Chondrocyte (in vitro differentiated cells): ENCODE results near the gene ALDH9A1. TPM values are rescaled to one million over a fixed set of nuclear protein-coding genes. Genes with fewer than 3 reads are reported as not detected.

Experiments
- DNase-seq: peaks from one replicate; pipeline ENCODE4 v3.0.0; 2021; ENCODE audit warnings: mixed read lengths, low spot score
- H3K27ac Mint-ChIP-seq: one replicate; pipeline ENCODE4 v1.8.0; 2021; ENCODE audit warnings: mild to moderate bottlenecking, moderate library complexity, mixed read lengths; ENCODE audit not compliant: unreplicated experiment
- H3K27me3 Mint-ChIP-seq: 2 replicates; pipeline ENCODE4 v1.8.0; 2021; ENCODE audit warnings: low read depth, mixed read lengths
- H3K36me3 Mint-ChIP-seq: 2 replicates; pipeline ENCODE4 v1.8.0; 2021; ENCODE audit warnings: low read depth, mixed read lengths
- H3K4me1 Mint-ChIP-seq: 2 replicates; pipeline ENCODE4 v1.8.0; 2021; ENCODE audit warnings: low read depth, mild to moderate bottlenecking, mixed read lengths
- H3K4me3 Mint-ChIP-seq: one replicate; pipeline ENCODE4 v1.8.0; 2021; ENCODE audit warnings: mild to moderate bottlenecking, moderate library complexity, mixed read lengths; ENCODE audit not compliant: unreplicated experiment
- H3K9me3 Mint-ChIP-seq: 2 replicates; pipeline ENCODE4 v1.8.0; 2021; ENCODE audit warnings: low read depth, mixed read lengths
- total RNA-seq: library from RNA; stranded (reverse); gene quantifications from 3 replicates; pipeline ENCODE4 v1.2.1, GENCODE V29; 2021
- TF ChIP-seq, protein P1 (sequence below): fragments of 200-600 bp; sonication (generic); IDR thresholded peaks from 2 replicates; pipeline ENCODE4 v1.5.0; 2021; ENCODE audit warnings: antibody characterized with exemption, mild to moderate bottlenecking, moderate library complexity

ALDH9A1 gene
- total RNA-seq, 1 donor from 2014 or later: 34.6 TPM

DNA sequence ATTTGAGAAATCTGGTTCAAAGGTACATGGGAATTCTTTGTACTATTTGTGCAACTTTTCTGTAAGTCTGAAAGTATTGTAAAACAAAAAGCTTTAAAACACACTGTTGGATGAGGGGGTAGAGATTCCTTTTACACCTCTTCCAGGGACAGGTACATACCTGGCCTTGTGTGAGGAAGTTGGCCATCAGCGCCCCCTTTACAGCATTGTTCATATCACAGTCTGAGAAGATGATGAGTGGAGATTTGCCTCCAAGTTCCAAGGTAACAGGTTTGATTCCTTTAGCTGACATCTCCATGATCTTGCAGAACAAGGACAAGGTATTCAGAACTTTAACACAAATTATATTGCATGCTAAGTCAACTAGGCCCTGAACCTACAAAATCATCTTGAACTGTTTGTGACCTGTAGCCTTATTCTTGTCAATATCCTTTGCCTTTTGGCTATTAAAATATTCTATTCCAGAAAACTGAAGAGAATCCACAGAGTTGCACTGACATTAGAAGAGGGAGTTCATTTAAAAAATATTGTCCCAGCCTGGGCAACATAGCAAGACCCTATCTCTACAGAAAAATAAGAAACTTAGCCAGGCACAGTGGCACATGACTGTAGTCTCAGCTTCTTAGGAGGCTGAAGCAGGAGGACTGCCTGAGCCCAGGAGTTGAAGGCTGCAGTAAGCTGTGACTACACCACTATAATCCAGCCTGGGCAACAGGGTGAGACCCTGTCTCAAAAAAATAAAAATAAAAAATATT is 18.9 kb downstream of the ALDH9A1 start:
- peaks cover 15% of the 10 kb centered on the region for H3K4me1 Mint-ChIP-seq
- H3K4me3 Mint-ChIP-seq: no peak overlapping the region
- DNase-seq: no peak
- peaks cover 35% of the 10 kb centered on the region for H3K36me3 Mint-ChIP-seq
- peaks cover 8% of the 10 kb centered on the region for H3K9me3 Mint-ChIP-seq
- H3K27ac Mint-ChIP-seq: no peak overlapping the region
- no peaks in the 10 kb centered on the region for H3K27me3 Mint-ChIP-seq
- TF ChIP-seq, protein P1, sequence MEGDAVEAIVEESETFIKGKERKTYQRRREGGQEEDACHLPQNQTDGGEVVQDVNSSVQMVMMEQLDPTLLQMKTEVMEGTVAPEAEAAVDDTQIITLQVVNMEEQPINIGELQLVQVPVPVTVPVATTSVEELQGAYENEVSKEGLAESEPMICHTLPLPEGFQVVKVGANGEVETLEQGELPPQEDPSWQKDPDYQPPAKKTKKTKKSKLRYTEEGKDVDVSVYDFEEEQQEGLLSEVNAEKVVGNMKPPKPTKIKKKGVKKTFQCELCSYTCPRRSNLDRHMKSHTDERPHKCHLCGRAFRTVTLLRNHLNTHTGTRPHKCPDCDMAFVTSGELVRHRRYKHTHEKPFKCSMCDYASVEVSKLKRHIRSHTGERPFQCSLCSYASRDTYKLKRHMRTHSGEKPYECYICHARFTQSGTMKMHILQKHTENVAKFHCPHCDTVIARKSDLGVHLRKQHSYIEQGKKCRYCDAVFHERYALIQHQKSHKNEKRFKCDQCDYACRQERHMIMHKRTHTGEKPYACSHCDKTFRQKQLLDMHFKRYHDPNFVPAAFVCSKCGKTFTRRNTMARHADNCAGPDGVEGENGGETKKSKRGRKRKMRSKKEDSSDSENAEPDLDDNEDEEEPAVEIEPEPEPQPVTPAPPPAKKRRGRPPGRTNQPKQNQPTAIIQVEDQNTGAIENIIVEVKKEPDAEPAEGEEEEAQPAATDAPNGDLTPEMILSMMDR: no peak

DNA sequence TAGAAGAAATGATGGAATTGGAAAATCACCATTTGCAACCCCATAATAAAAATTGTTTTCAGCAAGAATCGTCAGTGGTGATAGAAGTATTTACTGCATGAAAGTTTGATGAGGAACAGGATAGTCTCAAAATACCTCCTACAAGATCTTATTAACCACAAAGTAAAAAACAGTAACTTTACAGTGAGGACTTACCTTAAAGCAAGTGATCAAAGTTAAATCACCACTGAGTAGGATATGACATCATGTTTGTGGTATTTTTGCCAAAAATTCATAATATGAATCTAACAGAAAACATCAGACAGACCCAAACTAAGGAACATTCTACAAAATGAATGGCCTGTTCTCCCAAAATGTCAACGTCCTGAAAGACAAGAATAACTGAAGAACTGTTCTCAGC is 19.9 kb downstream of the ALDH9A1 start:
- Mint-ChIP-seq H3K36me3 (peaks cover 35% of the 10 kb centered on the region), H3K4me3 (no peak overlapping the region), H3K4me1 (peaks cover 10% of the 10 kb centered on the region), H3K27ac (no peak overlapping the region), H3K9me3 (peaks cover 8% of the 10 kb centered on the region), H3K27me3 (no peaks in the 10 kb centered on the region)
- TF ChIP-seq, protein P1: no peak
- no peak for DNase-seq

DNA sequence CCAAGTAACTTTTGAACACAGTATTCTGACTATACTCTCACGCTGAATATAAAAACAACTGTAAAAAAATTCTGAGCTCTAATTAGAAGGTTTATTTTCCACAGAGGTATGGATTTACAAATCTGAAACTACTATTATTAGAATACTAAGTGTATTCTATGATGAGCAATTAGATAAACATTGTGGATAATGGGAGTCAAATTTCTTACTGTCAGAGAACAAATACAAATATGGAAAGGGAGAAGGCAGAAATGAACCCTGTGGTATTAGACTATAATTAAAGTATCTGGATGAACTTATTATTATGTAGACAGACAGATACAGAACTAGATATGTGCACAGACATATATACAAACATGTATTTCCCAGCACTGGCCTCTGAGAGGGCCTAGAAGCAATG is 22.6 kb downstream of the ALDH9A1 start:
- peaks cover 8% of the 10 kb centered on the region for H3K9me3 Mint-ChIP-seq
- no peak overlapping the region for H3K4me3 Mint-ChIP-seq
- DNase-seq: no peak
- H3K27ac Mint-ChIP-seq: no peak overlapping the region
- H3K36me3 Mint-ChIP-seq: peaks cover 35% of the 10 kb centered on the region
- no peaks in the 10 kb centered on the region for H3K27me3 Mint-ChIP-seq
- TF ChIP-seq, protein P1: no peak
- peaks cover 10% of the 10 kb centered on the region for H3K4me1 Mint-ChIP-seq

DNA sequence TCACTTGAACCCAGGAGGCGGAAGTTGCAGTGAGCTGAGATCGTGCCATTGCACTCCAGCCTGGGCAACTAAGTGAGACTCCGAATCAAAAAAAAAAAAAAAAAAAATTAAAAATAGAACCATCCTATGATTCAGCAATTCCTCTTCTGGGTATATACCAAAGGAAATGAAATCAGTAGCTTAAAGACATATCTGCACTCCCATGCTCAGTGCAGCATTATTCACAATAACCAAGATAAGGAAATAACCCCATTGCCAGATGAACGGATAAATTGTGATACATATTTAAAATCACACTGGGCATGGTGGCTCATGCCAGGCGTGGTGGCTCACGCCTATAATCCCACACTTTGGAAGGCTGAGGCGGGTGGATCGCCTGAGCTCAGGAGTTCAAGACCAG is 23.8 kb downstream of the ALDH9A1 start:
- H3K4me3 Mint-ChIP-seq: no peak overlapping the region
- H3K4me1 Mint-ChIP-seq: peaks cover 10% of the 10 kb centered on the region
- peaks cover 8% of the 10 kb centered on the region for H3K9me3 Mint-ChIP-seq
- no peak for DNase-seq
- TF ChIP-seq, protein P1: no peak
- no peak overlapping the region for H3K27ac Mint-ChIP-seq
- no peaks in the 10 kb centered on the region for H3K27me3 Mint-ChIP-seq
- H3K36me3 Mint-ChIP-seq: peaks cover 29% of the 10 kb centered on the region

DNA sequence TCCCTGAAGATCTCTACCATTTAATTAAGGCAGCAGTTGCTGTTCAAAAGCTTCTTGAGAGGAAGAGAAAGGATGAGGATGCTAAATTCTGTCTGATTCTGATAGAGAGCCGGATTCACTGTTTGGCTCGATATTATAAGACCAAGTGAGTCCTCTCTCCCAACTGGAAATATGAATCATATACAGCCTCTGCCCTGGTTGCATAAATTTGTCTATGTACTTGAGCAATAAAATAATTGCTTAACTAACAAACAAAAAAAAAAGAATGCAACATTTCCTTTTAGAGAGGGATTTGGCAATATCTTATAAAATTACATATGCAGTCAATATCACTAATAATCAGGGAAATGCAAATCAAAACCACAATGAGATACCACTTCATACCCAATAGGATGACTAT is 26.8 kb downstream of the ALDH9A1 start:
- TF ChIP-seq, protein P1: no peak
- peaks cover 39% of the 10 kb centered on the region for H3K36me3 Mint-ChIP-seq
- no peak overlapping the region for H3K4me3 Mint-ChIP-seq
- H3K4me1 Mint-ChIP-seq: peaks cover 10% of the 10 kb centered on the region
- H3K27ac Mint-ChIP-seq: no peak overlapping the region
- peaks cover 8% of the 10 kb centered on the region for H3K9me3 Mint-ChIP-seq
- H3K27me3 Mint-ChIP-seq: no peaks in the 10 kb centered on the region
- no peak for DNase-seq
